Neural progenitor cell (in vitro differentiated cells): ENCODE measurements around the gene MRPL40. TPM values are rescaled to one million over a fixed set of nuclear protein-coding genes. Genes with fewer than 3 reads are reported as not detected.
A peak's percentile ranks its signal among the peaks of the same experiment; 100 is the strongest.
"Not testable (repeated sequence)": the region's sequence is repeated elsewhere in the genome, so short reads cannot be mapped to it uniquely, and the experiment has no call there.

ENCODE experiments used
- DNase-seq: peaks from one replicate; pipeline ENCODE4 v3.0.0-alpha.2; 2016; ENCODE audit warnings: low spot score
- H2AFZ ChIP-seq: fragments of 200-600 bp; sonication (generic); replicated peaks from 2 replicates; pipeline ENCODE4 v1.6.1; 2016; ENCODE audit warnings: antibody characterized with exemption
- H3F3A ChIP-seq: fragments of 200-600 bp; sonication (generic); 2 replicates; pipeline ENCODE4 v1.6.1; 2016; ENCODE audit warnings: antibody characterized with exemption, low read depth
- H3K27ac ChIP-seq: fragments of 200-600 bp; sonication (generic); 2 replicates; pipeline ENCODE4 v1.5.1; 2016; ENCODE audit warnings: mild to moderate bottlenecking
- H3K27me3 ChIP-seq: fragments of 200-600 bp; sonication (generic); 2 replicates; pipeline ENCODE4 v1.6.1; 2016; ENCODE audit warnings: mild to moderate bottlenecking, moderate library complexity
- H3K36me3 ChIP-seq: fragments of 200-600 bp; sonication (generic); 2 replicates; pipeline ENCODE4 v1.5.1; 2016
- H3K4me1 ChIP-seq: fragments of 200-600 bp; sonication (generic); 2 replicates; pipeline ENCODE4 v1.6.1; 2016; ENCODE audit warnings: mixed run types
- H3K4me2 ChIP-seq: fragments of 200-600 bp; sonication (generic); 2 replicates; pipeline ENCODE4 v1.6.1; 2016
- H3K4me3 ChIP-seq: fragments of 200-600 bp; sonication (generic); 2 replicates; pipeline ENCODE4 v1.5.1; 2016
- H3K79me2 ChIP-seq: fragments of 200-600 bp; sonication (generic); 2 replicates; pipeline ENCODE4 v1.6.1; 2016; ENCODE audit warnings: low read depth
- H3K9ac ChIP-seq: fragments of 200-600 bp; sonication (generic); 2 replicates; pipeline ENCODE4 v1.6.1; 2016
- H3K9me3 ChIP-seq: fragments of 200-600 bp; sonication (generic); 2 replicates; pipeline ENCODE4 v1.5.1; 2016; ENCODE audit warnings: low read depth
- H4K20me1 ChIP-seq: fragments of 200-600 bp; sonication (generic); 2 replicates; pipeline ENCODE4 v1.6.1; 2016; ENCODE audit warnings: low read depth
- H3K27ac Mint-ChIP-seq: 3 replicates; pipeline ENCODE4 v1.8.0; 2021; ENCODE audit warnings: mixed read lengths
- H3K27me3 Mint-ChIP-seq: 2 replicates; pipeline ENCODE4 v1.8.0; 2022; ENCODE audit warnings: low read depth, mild to moderate bottlenecking, inconsistent platforms, moderate library complexity, mixed read lengths; ENCODE audit not compliant: insufficient read depth
- H3K36me3 Mint-ChIP-seq: 3 replicates; pipeline ENCODE4 v1.8.0; 2021; ENCODE audit warnings: mixed read lengths
- H3K4me1 Mint-ChIP-seq: 3 replicates; pipeline ENCODE4 v1.8.0; 2021; ENCODE audit warnings: mixed read lengths
- H3K4me3 Mint-ChIP-seq: 3 replicates; pipeline ENCODE4 v1.8.0; 2021; ENCODE audit warnings: mild to moderate bottlenecking, moderate library complexity, mixed read lengths
- H3K9me3 Mint-ChIP-seq: 3 replicates; pipeline ENCODE4 v1.8.0; 2020; ENCODE audit warnings: mixed read lengths
- CTCF ChIP-seq: fragments of 200-600 bp; sonication (generic); IDR thresholded peaks from 2 replicates; pipeline ENCODE4 v1.5.1; 2017; ENCODE audit warnings: antibody characterized with exemption, mild to moderate bottlenecking
- EZH2 ChIP-seq: fragments of 200-600 bp; sonication (generic); IDR thresholded peaks from 2 replicates; pipeline ENCODE4 v1.6.1; 2017; ENCODE audit warnings: antibody characterized with exemption, mild to moderate bottlenecking, moderate library complexity
- EZH2phosphoT487 ChIP-seq: fragments of 200-600 bp; sonication (generic); IDR thresholded peaks from 2 replicates; pipeline ENCODE4 v1.6.1; 2017; ENCODE audit warnings: antibody characterized with exemption
- total RNA-seq: library from RNA; depleted of rRNA; stranded (reverse); fragments of >200 nt; gene quantifications from 2 replicates; pipeline ENCODE4 v1.2.3, GENCODE V29; 2015; ENCODE audit warnings: low replicate concordance

MRPL40 gene
- total RNA-seq, 1 donor from 2014 or later: 17.0 TPM

GRCh38 chr22:19431649-19432132 lies 654 bp upstream of the MRPL40 start, which contains the start of gene HIRA:
Gene HIRA (minus strand): TSS chr22:19431733. CDS start chr22:19431476, 257 bp downstream.
- H3K27me3 Mint-ChIP-seq: no peaks in the 10 kb centered on the region
- peaks cover 51% of the 10 kb centered on the region for H3K79me2 ChIP-seq

GRCh38 chr22:19434401-19434800 lies 2.1 kb downstream of the MRPL40 start:
- H3K4me3 ChIP-seq: no peak overlapping the region
- H3K4me1 ChIP-seq: peaks cover 18% of the 10 kb centered on the region
- peaks cover 26% of the 10 kb centered on the region for H4K20me1 ChIP-seq
- Mint-ChIP-seq H3K4me1 (peaks cover 25% of the 10 kb centered on the region), H3K27ac (no peak overlapping the region), H3K36me3 (peaks cover 15% of the 10 kb centered on the region), H3K9me3 (no peaks in the 10 kb centered on the region), H3K27me3 (peaks cover 3% of the 10 kb centered on the region), H3K4me3 (no peak overlapping the region)
- H3K27ac ChIP-seq: no peak overlapping the region
- no peaks in the 10 kb centered on the region for H3K9me3 ChIP-seq
- peaks cover 29% of the 10 kb centered on the region for H3F3A ChIP-seq
- no peaks in the 10 kb centered on the region for H3K36me3 ChIP-seq
- H3K27me3 ChIP-seq: no peaks in the 10 kb centered on the region
- H3K79me2 ChIP-seq: peaks cover 35% of the 10 kb centered on the region
- no peak overlapping the region for H3K4me2 ChIP-seq
- no peak for DNase-seq
- H3K9ac ChIP-seq: no peak overlapping the region
- TF ChIP-seq EZH2: no peak
- no peak for TF ChIP-seq EZH2phosphoT487
- TF ChIP-seq CTCF: no peak
- no peak overlapping the region for H2AFZ ChIP-seq

More at GRCh38 chr22:19431649-19432132, 654 bp upstream of the MRPL40 start, which contains the start of gene HIRA:
- peak within 1 kb of the TSS; percentile 66 for H3K27ac Mint-ChIP-seq
- peaks cover 31% of the 10 kb centered on the region for H3K4me1 Mint-ChIP-seq
- H3K4me3 Mint-ChIP-seq: peak within 1 kb of the TSS; percentile 91
- no peak for TF ChIP-seq EZH2phosphoT487
- TF ChIP-seq EZH2: no peak
- TF ChIP-seq CTCF: no peak
- Histone ChIP-seq H3K4me3 (peak within 1 kb of the TSS; percentile 66), H3K36me3 (no peaks in the 10 kb centered on the region), H3K27me3 (no peaks in the 10 kb centered on the region), H3K27ac (peak within 1 kb of the TSS; percentile 78), H2AFZ (peak within 1 kb of the TSS; percentile 81), H4K20me1 (peaks cover 41% of the 10 kb centered on the region), H3K9ac (peak within 1 kb of the TSS; percentile 74), H3K4me1 (peaks cover 18% of the 10 kb centered on the region), H3K9me3 (no peaks in the 10 kb centered on the region), H3F3A (peaks cover 29% of the 10 kb centered on the region), H3K4me2 (peak within 1 kb of the TSS; percentile 95)
- no peaks in the 10 kb centered on the region for H3K9me3 Mint-ChIP-seq
- peaks cover 18% of the 10 kb centered on the region for H3K36me3 Mint-ChIP-seq
- peak; percentile 88 for DNase-seq

- Mint-ChIP-seq H3K4me1 (peaks cover 19% of the 10 kb centered on the region), H3K36me3 (peaks cover 15% of the 10 kb centered on the region), H3K9me3 (no peaks in the 10 kb centered on the region), H3K27me3 (peaks cover 3% of the 10 kb centered on the region), H3K4me3 (no peak overlapping the region), H3K27ac (no peak overlapping the region)
- H3K4me2 ChIP-seq: no peak overlapping the region
- no peak overlapping the region for H3K27ac ChIP-seq
- H4K20me1 ChIP-seq: peaks cover 20% of the 10 kb centered on the region
- peaks cover 32% of the 10 kb centered on the region for H3K79me2 ChIP-seq
- peaks cover 29% of the 10 kb centered on the region for H3F3A ChIP-seq
- DNase-seq: no peak
- H3K4me3 ChIP-seq: no peak overlapping the region
- H3K36me3 ChIP-seq: no peaks in the 10 kb centered on the region
- H3K9ac ChIP-seq: no peak overlapping the region
- no peaks in the 10 kb centered on the region for H3K9me3 ChIP-seq
- TF ChIP-seq EZH2phosphoT487: no peak
- TF ChIP-seq EZH2: no peak
- TF ChIP-seq CTCF: no peak
- no peak overlapping the region for H2AFZ ChIP-seq
- peaks cover 15% of the 10 kb centered on the region for H3K4me1 ChIP-seq
- no peaks in the 10 kb centered on the region for H3K27me3 ChIP-seq
These were observed 2.7 kb downstream of the MRPL40 start for GRCh38 chr22:19434829-19435580.

- H3K36me3 ChIP-seq, H3K27me3 ChIP-seq, H3K4me3 Mint-ChIP-seq, H3K4me1 ChIP-seq, H3K27ac Mint-ChIP-seq, H3K9me3 Mint-ChIP-seq, H3K4me3 ChIP-seq, H2AFZ ChIP-seq, DNase-seq, H3K4me2 ChIP-seq, H3K9me3 ChIP-seq, H3K27me3 Mint-ChIP-seq, H3K9ac ChIP-seq, H3K27ac ChIP-seq: not testable (repeated sequence)
- Histone ChIP-seq H4K20me1 (peaks cover 19% of the 10 kb centered on the region), H3K79me2 (peaks cover 31% of the 10 kb centered on the region), H3F3A (peaks cover 22% of the 10 kb centered on the region)
- Mint-ChIP-seq H3K4me1 (peaks cover 12% of the 10 kb centered on the region), H3K36me3 (peaks cover 20% of the 10 kb centered on the region)
These were observed 4.3 kb downstream of the MRPL40 start for GRCh38 chr22:19436444-19437161.
